Measurements from ENCODE around the gene NAA16.

NAA16 gene

GRCh38 chr13:41307884-41308640, 3.0 kb upstream of the NAA16 start:
- TF ChIP-seq CTCF (IDR thresholded peaks at IDR 0.05): no peak
- Histone ChIP-seq H3K4me3 (ENCODE audit: low read depth in 1 of 2, low read length in 1 of 2) (no peak overlapping the region), H3K9me3 (no peaks in the 10 kb centered on the region), H3K27me3 (no peaks in the 10 kb centered on the region), H3K27ac (no peak overlapping the region), H3K4me1 (ENCODE audit: control insufficient read depth in 1 of 2, insufficient read depth in 1 of 2, low read depth in 1 of 2, low read length in 1 of 2) (peaks cover 17 to 18% of the 10 kb centered on the region in 2 experiments), H3K36me3 (no peaks in the 10 kb centered on the region)

- Histone ChIP-seq H3K4me1 (ENCODE audit: control insufficient read depth in 1 of 2, insufficient read depth in 1 of 2, low read depth in 1 of 2, low read length in 1 of 2) (peaks cover 37 to 46% of the 10 kb centered on the region in 2 experiments), H3K9me3 (no peaks in the 10 kb centered on the region), H3K36me3 (no peaks in the 10 kb centered on the region), H3K4me3 (ENCODE audit: low read depth in 1 of 2, low read length in 1 of 2) (peak overlapping the region; percentile 86 to 95), H3K27ac (peak overlapping the region; percentile 79), H3K27me3 (no peaks in the 10 kb centered on the region)
- peak; percentile 25 for TF ChIP-seq CTCF (IDR thresholded peaks at IDR 0.05)
Observed at GRCh38 chr13:41311406-41312175, 524 bp downstream of the NAA16 start.

GRCh38 chr13:41312176-41312500, 1.1 kb downstream of the NAA16 start:
- no peaks in the 10 kb centered on the region for H3K27me3 ChIP-seq
- no peak for TF ChIP-seq CTCF (IDR thresholded peaks at IDR 0.05)
- peaks cover 37 to 46% of the 10 kb centered on the region in 2 experiments for H3K4me1 ChIP-seq (ENCODE audit: control insufficient read depth in 1 of 2, insufficient read depth in 1 of 2, low read depth in 1 of 2, low read length in 1 of 2)

GRCh38 chr13:41313117-41313516, 2.0 kb downstream of the NAA16 start:
- Histone ChIP-seq H3K9me3 (no peaks in the 10 kb centered on the region), H3K4me1 (ENCODE audit: control insufficient read depth in 1 of 2, insufficient read depth in 1 of 2, low read depth in 1 of 2, low read length in 1 of 2) (peaks cover 37 to 46% of the 10 kb centered on the region in 2 experiments), H3K27ac (no peak overlapping the region), H3K27me3 (no peaks in the 10 kb centered on the region), H3K4me3 (ENCODE audit: low read depth in 1 of 2, low read length in 1 of 2) (no peak overlapping the region), H3K36me3 (no peaks in the 10 kb centered on the region)
- TF ChIP-seq CTCF (IDR thresholded peaks at IDR 0.05): no peak

More at GRCh38 chr13:41312176-41312500, 1.1 kb downstream of the NAA16 start:
- Histone ChIP-seq H3K9me3 (no peaks in the 10 kb centered on the region), H3K4me3 (ENCODE audit: low read depth in 1 of 2, low read length in 1 of 2) (peak overlapping the region; percentile 86 to 95), H3K36me3 (no peaks in the 10 kb centered on the region), H3K27ac (peak overlapping the region; percentile 79)

GRCh38 chr13:41313659-41314197, 2.7 kb downstream of the NAA16 start:
- Histone ChIP-seq H3K27me3 (no peaks in the 10 kb centered on the region), H3K4me1 (ENCODE audit: control insufficient read depth in 1 of 2, insufficient read depth in 1 of 2, low read depth in 1 of 2, low read length in 1 of 2) (peaks cover 37 to 46% of the 10 kb centered on the region in 2 experiments), H3K4me3 (ENCODE audit: low read depth in 1 of 2, low read length in 1 of 2) (no peak overlapping the region), H3K27ac (no peak overlapping the region), H3K36me3 (no peaks in the 10 kb centered on the region), H3K9me3 (no peaks in the 10 kb centered on the region)
- no peak for TF ChIP-seq CTCF (IDR thresholded peaks at IDR 0.05)
